ENCODE data around the gene PHACTR1. TPM values are rescaled to one million over a fixed set of nuclear protein-coding genes. Genes with fewer than 3 reads are reported as not detected.

Gene PHACTR1
- total and polyA plus RNA-seq, 2 of the 4 experiments (the other 2 are of a cell fraction) = not detected

DNA sequence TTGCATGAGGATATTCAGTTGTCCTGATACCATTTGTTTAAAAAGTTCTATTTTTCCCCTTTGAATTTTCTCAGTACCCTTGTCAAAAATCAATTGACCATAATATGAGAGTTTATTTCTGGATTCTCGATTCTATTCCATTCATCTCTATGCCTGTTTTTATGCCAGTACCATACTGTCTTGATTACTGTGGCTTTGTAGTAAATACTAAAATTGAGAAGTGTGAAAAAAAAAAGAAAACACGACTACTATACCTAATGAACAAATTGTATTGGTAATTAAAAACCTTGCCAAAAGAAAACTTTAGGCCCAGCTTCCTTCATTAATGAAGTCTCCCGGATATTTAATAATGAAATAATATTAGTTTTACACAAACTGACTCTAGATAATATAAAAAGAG, 426.0 kb downstream of the PHACTR1 start:
- no peak overlapping the region for H3K56ac ChIP-seq (ENCODE audit: extremely low read depth, insufficient read depth, low read length)
- intact Hi-C loops (cut with micrococcal nuclease) = no loop called here
- no peaks in the 10 kb centered on the region for H3K9me3 ChIP-seq (ENCODE audit: control insufficient read depth, insufficient read depth, low read length)
- no peaks in the 10 kb centered on the region for H3K4me1 ChIP-seq (ENCODE audit: control insufficient read depth, insufficient read depth, low read length)
- no peak overlapping the region for H4K91ac ChIP-seq (ENCODE audit: insufficient read depth, low read depth, low read length)
- CTCF ChIA-PET = no interaction called here
- no peak overlapping the region for H2AFZ ChIP-seq (replicated peaks; ENCODE audit: low read length, poor library complexity)
- POLR2A ChIA-PET (ENCODE audit: unreplicated experiment) = no interaction called here
- H3K36me3 ChIP-seq (ENCODE audit: control insufficient read depth, insufficient read depth, low read length) = no peaks in the 10 kb centered on the region
- no CpG with 5 or more reads among the region's 3 CpGs for WGBS, 2 experiments (ENCODE audit: extremely low coverage in 2 of 2, insufficient read length in 1 of 2)
- H3K27ac ChIP-seq (ENCODE audit: insufficient read depth, low read length) = no peak overlapping the region
- no peak for TF ChIP-seq CHD1 (IDR thresholded peaks at IDR 0.05; ENCODE audit: low read depth, low read length)
- no peak for TF ChIP-seq MAZ (IDR thresholded peaks at IDR 0.05; ENCODE audit: borderline replicate concordance, low read depth, low read length)
- no peak for TF ChIP-seq NFE2L2 (IDR thresholded peaks at IDR 0.05; ENCODE audit: low read depth, low read length)
- TF ChIP-seq RFX5 (IDR thresholded peaks at IDR 0.05; ENCODE audit: low read depth, low read length) = no peak
- TF ChIP-seq RCOR1 (IDR thresholded peaks at IDR 0.05; ENCODE audit: insufficient replicate concordance, low read length) = no peak
- TF ChIP-seq BHLHE40 (IDR thresholded peaks at IDR 0.05; ENCODE audit: low read depth, low read length) = no peak
- TF ChIP-seq CEBPB (IDR thresholded peaks at IDR 0.05; ENCODE audit: low read depth, low read length) = no peak
- TF ChIP-seq, protein P1, sequence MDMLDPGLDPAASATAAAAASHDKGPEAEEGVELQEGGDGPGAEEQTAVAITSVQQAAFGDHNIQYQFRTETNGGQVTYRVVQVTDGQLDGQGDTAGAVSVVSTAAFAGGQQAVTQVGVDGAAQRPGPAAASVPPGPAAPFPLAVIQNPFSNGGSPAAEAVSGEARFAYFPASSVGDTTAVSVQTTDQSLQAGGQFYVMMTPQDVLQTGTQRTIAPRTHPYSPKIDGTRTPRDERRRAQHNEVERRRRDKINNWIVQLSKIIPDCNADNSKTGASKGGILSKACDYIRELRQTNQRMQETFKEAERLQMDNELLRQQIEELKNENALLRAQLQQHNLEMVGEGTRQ (IDR thresholded peaks at IDR 0.05; ENCODE audit: low read depth, low read length) = no peak
- TF ChIP-seq, protein P2, sequence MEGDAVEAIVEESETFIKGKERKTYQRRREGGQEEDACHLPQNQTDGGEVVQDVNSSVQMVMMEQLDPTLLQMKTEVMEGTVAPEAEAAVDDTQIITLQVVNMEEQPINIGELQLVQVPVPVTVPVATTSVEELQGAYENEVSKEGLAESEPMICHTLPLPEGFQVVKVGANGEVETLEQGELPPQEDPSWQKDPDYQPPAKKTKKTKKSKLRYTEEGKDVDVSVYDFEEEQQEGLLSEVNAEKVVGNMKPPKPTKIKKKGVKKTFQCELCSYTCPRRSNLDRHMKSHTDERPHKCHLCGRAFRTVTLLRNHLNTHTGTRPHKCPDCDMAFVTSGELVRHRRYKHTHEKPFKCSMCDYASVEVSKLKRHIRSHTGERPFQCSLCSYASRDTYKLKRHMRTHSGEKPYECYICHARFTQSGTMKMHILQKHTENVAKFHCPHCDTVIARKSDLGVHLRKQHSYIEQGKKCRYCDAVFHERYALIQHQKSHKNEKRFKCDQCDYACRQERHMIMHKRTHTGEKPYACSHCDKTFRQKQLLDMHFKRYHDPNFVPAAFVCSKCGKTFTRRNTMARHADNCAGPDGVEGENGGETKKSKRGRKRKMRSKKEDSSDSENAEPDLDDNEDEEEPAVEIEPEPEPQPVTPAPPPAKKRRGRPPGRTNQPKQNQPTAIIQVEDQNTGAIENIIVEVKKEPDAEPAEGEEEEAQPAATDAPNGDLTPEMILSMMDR (conservative IDR thresholded peaks at IDR 0.05; ENCODE audit: low read depth, low read length) = no peak
- TF ChIP-seq SMC3 (IDR thresholded peaks at IDR 0.05; ENCODE audit: low read depth, low read length) = no peak
- TF ChIP-seq, protein P3, sequence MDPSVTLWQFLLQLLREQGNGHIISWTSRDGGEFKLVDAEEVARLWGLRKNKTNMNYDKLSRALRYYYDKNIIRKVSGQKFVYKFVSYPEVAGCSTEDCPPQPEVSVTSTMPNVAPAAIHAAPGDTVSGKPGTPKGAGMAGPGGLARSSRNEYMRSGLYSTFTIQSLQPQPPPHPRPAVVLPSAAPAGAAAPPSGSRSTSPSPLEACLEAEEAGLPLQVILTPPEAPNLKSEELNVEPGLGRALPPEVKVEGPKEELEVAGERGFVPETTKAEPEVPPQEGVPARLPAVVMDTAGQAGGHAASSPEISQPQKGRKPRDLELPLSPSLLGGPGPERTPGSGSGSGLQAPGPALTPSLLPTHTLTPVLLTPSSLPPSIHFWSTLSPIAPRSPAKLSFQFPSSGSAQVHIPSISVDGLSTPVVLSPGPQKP (IDR thresholded peaks at IDR 0.05; ENCODE audit: borderline replicate concordance, low read depth, low read length) = no peak
- no peak for TF ChIP-seq POLR2A (IDR thresholded peaks at IDR 0.05; ENCODE audit: low read depth, low read length)
- no peak for TF ChIP-seq MAFK (IDR thresholded peaks at IDR 0.05; ENCODE audit: low read depth, low read length)
- TF ChIP-seq MXI1 (IDR thresholded peaks at IDR 0.05; ENCODE audit: borderline replicate concordance, low read depth, low read length) = no peak
- no peaks in the 10 kb centered on the region for H4K20me1 ChIP-seq (ENCODE audit: insufficient read depth, low read length)
- no peak overlapping the region for H3K23ac ChIP-seq (ENCODE audit: low read depth, low read length)
- no peak overlapping the region for H2BK20ac ChIP-seq (ENCODE audit: low read depth, low read length)
- no peak overlapping the region for H2AK9ac ChIP-seq (replicated peaks; ENCODE audit: low read depth, low read length, poor library complexity)
- H2BK15ac ChIP-seq (ENCODE audit: low read depth, low read length) = no peak overlapping the region
- H4K5ac ChIP-seq (ENCODE audit: low read depth, low read length) = no peak overlapping the region
- H3K4ac ChIP-seq (ENCODE audit: low read depth, low read length) = no peak overlapping the region
- H3K9ac ChIP-seq (ENCODE audit: low read depth, low read length) = no peak overlapping the region
- no peak overlapping the region for H3K14ac ChIP-seq (replicated peaks; ENCODE audit: low read depth, low read length)
- H2AK5ac ChIP-seq (ENCODE audit: low read depth, low read length) = no peak overlapping the region
- H3K4me3 ChIP-seq (ENCODE audit: insufficient read depth, low read depth, low read length) = no peak overlapping the region
- H3K79me1 ChIP-seq (ENCODE audit: low read depth in 1 of 2, low read length in 2 of 2) = no peaks in the 10 kb centered on the region
- no peak overlapping the region for H3K4me2 ChIP-seq (ENCODE audit: low read depth, low read length)
- no peaks in the 10 kb centered on the region for H3K9me1 ChIP-seq (ENCODE audit: insufficient read depth, low read length)
- dilution Hi-C loops (cut with HindIII; ENCODE audit: low sequenced_read_pairs, unreplicated experiment) = no loop called here
- no peak for DNase-seq
- no peak overlapping the region for H3K18ac ChIP-seq (ENCODE audit: low read depth, low read length)
- no peaks in the 10 kb centered on the region for H3K27me3 ChIP-seq (ENCODE audit: control insufficient read depth, insufficient read depth, low read length)
- no peak; the same call in 1 of the 2 replicates for ATAC-seq (ENCODE audit: low read depth)
- H2BK5ac ChIP-seq (ENCODE audit: low read depth, low read length, poor library complexity, severe bottlenecking) = no peak overlapping the region
- H4K8ac ChIP-seq (ENCODE audit: low read depth in 2 of 2, low read length in 2 of 2) = no peak overlapping the region
- BruUV-seq (replicated peaks) = no TSS peak
- in situ Hi-C loops (cut with MboI; ENCODE audit: low sequenced_read_pairs) = no loop called here
- H2BK120ac ChIP-seq (ENCODE audit: low read depth, low read length) = no peak overlapping the region
